Measurements from ENCODE around the gene NUP205. TPM values are rescaled to one million over a fixed set of nuclear protein-coding genes. Genes with fewer than 3 reads are reported as not detected.

NUP205 gene
- total and polyA plus RNA-seq, 2 donors (not counting 1 experiment from before 2014, with no cell fraction given) = 31.4 to 70.3 TPM

GRCh38 chr7:135618510-135618909 is 60.8 kb downstream of the NUP205 start:
- intact Hi-C loops (cut with micrococcal nuclease) = no loop called here
- Mint-ChIP-seq H3K27me3 (no peaks in the 10 kb centered on the region), H3K4me3 (no peak overlapping the region), H3K4me1 (no peaks in the 10 kb centered on the region), H3K27ac (no peak overlapping the region), H3K9me3 (ENCODE audit: insufficient read depth) (no peaks in the 10 kb centered on the region)
- Histone ChIP-seq H3K27ac (ENCODE audit: low read length in 2 of 2) (no peak overlapping the region), H3K9me3 (ENCODE audit: control extremely low read depth in 1 of 3, control insufficient read depth in 2 of 3, insufficient read depth in 1 of 3, low read length in 2 of 3) (no peaks in the 10 kb centered on the region), H3K36me3 (replicated peaks in 1 of 2; ENCODE audit: control extremely low read depth in 1 of 2, control insufficient read depth in 1 of 2, extremely low read depth in 1 of 2, insufficient read depth in 2 of 2, low read length in 1 of 2) (peaks cover 3 to 50% of the 10 kb centered on the region in 2 experiments), H2AFZ (ENCODE audit: insufficient read depth, low read depth, low read length, poor library complexity, severe bottlenecking) (no peak overlapping the region), H3K4me2 (replicated peaks; ENCODE audit: low read depth, low read length, poor library complexity, severe bottlenecking) (no peak overlapping the region), H3K79me2 (ENCODE audit: control insufficient read depth, insufficient read depth, low read length) (no peaks in the 10 kb centered on the region), H3K4me3 (ENCODE audit: control extremely low read depth in 1 of 5, extremely low read depth in 1 of 5, insufficient read depth in 1 of 5, low read depth in 2 of 5, low read length in 4 of 5) (no peak overlapping the region), H3K9ac (ENCODE audit: low read length) (no peak overlapping the region), H3K27me3 (replicated peaks in 1 of 4; ENCODE audit: control extremely low read depth in 1 of 4, control insufficient read depth in 3 of 4, insufficient read depth in 4 of 4, low read length in 3 of 4) (no peaks in the 10 kb centered on the region), H3K4me1 (ENCODE audit: control insufficient read depth in 2 of 2, insufficient read depth in 2 of 2, low read length in 2 of 2) (no peaks in the 10 kb centered on the region), H4K20me1 (ENCODE audit: control insufficient read depth, insufficient read depth, low read length, poor library complexity, severe bottlenecking) (no peaks in the 10 kb centered on the region)
- no peak for TF ChIP-seq EZH2 (IDR thresholded peaks at IDR 0.05; ENCODE audit: borderline replicate concordance, insufficient read depth, low read depth, low read length, poor library complexity, severe bottlenecking)
- TF ChIP-seq CTCF (IDR thresholded peaks at IDR 0.05) = no peak
- 80% methylated on average over 1 of the region's 7 CpGs for WGBS (ENCODE audit: insufficient coverage)
- DNase-seq (no peak), ATAC-seq (ENCODE audit: low read depth) (no peak)
- ChIA-PET POLR2A (no interaction called here), CTCF (interaction anchor here (1.4 to 1.6 kb wide), 3 partner anchors 9 to 27 kb away, joined by 3 to 5 read pairs (median 5); no protein-coding TSS in a partner anchor)

- DNase-seq (no peak), ATAC-seq (ENCODE audit: low read depth) (no peak)
- Histone ChIP-seq H3K79me2 (ENCODE audit: control insufficient read depth, insufficient read depth, low read length) (no peaks in the 10 kb centered on the region), H3K4me3 (ENCODE audit: control extremely low read depth in 1 of 5, extremely low read depth in 1 of 5, insufficient read depth in 1 of 5, low read depth in 2 of 5, low read length in 4 of 5) (no peak overlapping the region), H3K4me1 (ENCODE audit: control insufficient read depth in 2 of 2, insufficient read depth in 2 of 2, low read length in 2 of 2) (no peaks in the 10 kb centered on the region), H3K27ac (ENCODE audit: low read length in 2 of 2) (no peak overlapping the region), H2AFZ (ENCODE audit: insufficient read depth, low read depth, low read length, poor library complexity, severe bottlenecking) (no peak overlapping the region), H3K9ac (ENCODE audit: low read length) (no peak overlapping the region), H3K36me3 (replicated peaks in 1 of 2; ENCODE audit: control extremely low read depth in 1 of 2, control insufficient read depth in 1 of 2, extremely low read depth in 1 of 2, insufficient read depth in 2 of 2, low read length in 1 of 2) (peaks cover 3 to 54% of the 10 kb centered on the region in 2 experiments), H3K27me3 (replicated peaks in 1 of 4; ENCODE audit: control extremely low read depth in 1 of 4, control insufficient read depth in 3 of 4, insufficient read depth in 4 of 4, low read length in 3 of 4) (no peaks in the 10 kb centered on the region), H4K20me1 (ENCODE audit: control insufficient read depth, insufficient read depth, low read length, poor library complexity, severe bottlenecking) (no peaks in the 10 kb centered on the region), H3K9me3 (ENCODE audit: control extremely low read depth in 1 of 3, control insufficient read depth in 2 of 3, insufficient read depth in 1 of 3, low read length in 2 of 3) (no peaks in the 10 kb centered on the region), H3K4me2 (replicated peaks; ENCODE audit: low read depth, low read length, poor library complexity, severe bottlenecking) (no peak overlapping the region)
- no peak for TF ChIP-seq EZH2 (IDR thresholded peaks at IDR 0.05; ENCODE audit: borderline replicate concordance, insufficient read depth, low read depth, low read length, poor library complexity, severe bottlenecking)
- TF ChIP-seq CTCF (IDR thresholded peaks at IDR 0.05) = no peak
- ChIA-PET POLR2A (no interaction called here), CTCF (interaction anchor here (0.6 to 3.4 kb wide), 12 partner anchors 9 to 1188 kb away, joined by 3 to 16 read pairs (median 4); no protein-coding TSS in a partner anchor)
- intact Hi-C loops (cut with micrococcal nuclease) = loop anchor here (2.0 to 5.0 kb wide), 2 partner anchors 14 to 33 kb away; no protein-coding TSS in a partner anchor
- Mint-ChIP-seq H3K4me3 (no peak overlapping the region), H3K9me3 (ENCODE audit: insufficient read depth) (no peaks in the 10 kb centered on the region), H3K4me1 (no peaks in the 10 kb centered on the region), H3K27me3 (no peaks in the 10 kb centered on the region), H3K27ac (no peak overlapping the region)
- WGBS (ENCODE audit: insufficient coverage) = no CpG with 5 or more reads among the region's 2 CpGs
Observed at GRCh38 chr7:135620447-135620846, 62.7 kb downstream of the NUP205 start.
